MM.1S (cell line): ENCODE results near the gene ARL15.

Experiments
- EZH2phosphoT487 ChIP-seq: fragments of 300-600 bp; sonication (generic); IDR thresholded peaks from 2 replicates; pipeline ENCODE4 v1.6.1; 2018; ENCODE audit warnings: antibody characterized with exemption, low read length
- TF ChIP-seq, protein P1 (sequence below): fragments of 300-600 bp; sonication (generic); IDR thresholded peaks from 2 replicates; pipeline ENCODE4 v1.5.1; 2016; ENCODE audit warnings: antibody characterized with exemption, low read length, mixed read lengths

GRCh38 chr5:54247226-54247625 lies 63.1 kb downstream of the ARL15 start:
- TF ChIP-seq, protein P1, sequence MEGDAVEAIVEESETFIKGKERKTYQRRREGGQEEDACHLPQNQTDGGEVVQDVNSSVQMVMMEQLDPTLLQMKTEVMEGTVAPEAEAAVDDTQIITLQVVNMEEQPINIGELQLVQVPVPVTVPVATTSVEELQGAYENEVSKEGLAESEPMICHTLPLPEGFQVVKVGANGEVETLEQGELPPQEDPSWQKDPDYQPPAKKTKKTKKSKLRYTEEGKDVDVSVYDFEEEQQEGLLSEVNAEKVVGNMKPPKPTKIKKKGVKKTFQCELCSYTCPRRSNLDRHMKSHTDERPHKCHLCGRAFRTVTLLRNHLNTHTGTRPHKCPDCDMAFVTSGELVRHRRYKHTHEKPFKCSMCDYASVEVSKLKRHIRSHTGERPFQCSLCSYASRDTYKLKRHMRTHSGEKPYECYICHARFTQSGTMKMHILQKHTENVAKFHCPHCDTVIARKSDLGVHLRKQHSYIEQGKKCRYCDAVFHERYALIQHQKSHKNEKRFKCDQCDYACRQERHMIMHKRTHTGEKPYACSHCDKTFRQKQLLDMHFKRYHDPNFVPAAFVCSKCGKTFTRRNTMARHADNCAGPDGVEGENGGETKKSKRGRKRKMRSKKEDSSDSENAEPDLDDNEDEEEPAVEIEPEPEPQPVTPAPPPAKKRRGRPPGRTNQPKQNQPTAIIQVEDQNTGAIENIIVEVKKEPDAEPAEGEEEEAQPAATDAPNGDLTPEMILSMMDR: no peak
- TF ChIP-seq EZH2phosphoT487: no peak
